ENCODE data around the gene ZNF32.
"Not testable (repeated sequence)": the region's sequence is repeated elsewhere in the genome, so short reads cannot be mapped to it uniquely, and the experiment has no call there.

The ZNF32 gene

GRCh38 chr10:43623351-43623750, 25.3 kb downstream of the ZNF32 start:
- peak in 1 of 2 donors; percentile 46 for DNase-seq

- no peak for DNase-seq
Measured at GRCh38 chr10:43622038-43622437, 26.6 kb downstream of the ZNF32 start.

GRCh38 chr10:43619368-43619767, 29.3 kb downstream of the ZNF32 start:
- no peak for DNase-seq

- no peak for DNase-seq
Measured at GRCh38 chr10:43616697-43617370, 31.8 kb downstream of the ZNF32 start.

DNA sequence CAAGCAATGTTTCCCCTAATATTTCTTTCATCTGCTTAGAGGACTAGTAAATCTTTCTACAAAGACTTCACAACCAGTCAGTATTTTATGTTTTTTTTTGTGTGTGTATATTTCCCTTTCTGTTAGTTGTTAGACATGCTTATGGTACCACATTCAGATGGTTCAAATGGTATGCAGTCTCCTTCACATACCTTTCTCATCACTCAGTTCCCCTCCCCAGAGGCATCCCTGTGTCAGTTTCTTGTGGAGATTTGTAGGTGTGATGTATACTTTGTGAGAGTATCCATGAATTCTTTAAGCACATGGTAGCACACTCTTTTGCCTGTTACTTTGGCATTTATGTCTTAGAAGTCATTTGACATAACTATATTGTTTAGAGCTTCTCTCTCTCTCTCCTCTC, 38.0 kb downstream of the ZNF32 start:
- DNase-seq: no peak

DNA sequence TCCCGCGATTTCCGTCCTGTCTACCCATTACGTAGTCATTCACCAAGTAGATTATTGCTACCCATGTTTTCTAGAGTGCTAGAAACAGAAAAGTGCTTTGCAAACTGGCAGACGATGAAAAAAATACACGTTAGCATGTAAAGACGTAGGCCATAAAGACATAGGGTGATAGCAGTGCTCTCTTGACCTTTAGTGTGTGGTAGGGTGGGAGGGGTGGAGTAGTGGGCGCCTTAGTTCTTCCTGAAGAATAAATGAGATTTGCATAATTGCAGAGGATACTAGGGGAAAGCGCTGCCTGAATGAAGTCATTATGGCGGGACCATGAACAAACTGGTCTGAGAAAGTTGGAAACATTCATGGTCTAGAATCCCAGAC, 41.5 kb downstream of the ZNF32 start:
- DNase-seq: no peak

DNA sequence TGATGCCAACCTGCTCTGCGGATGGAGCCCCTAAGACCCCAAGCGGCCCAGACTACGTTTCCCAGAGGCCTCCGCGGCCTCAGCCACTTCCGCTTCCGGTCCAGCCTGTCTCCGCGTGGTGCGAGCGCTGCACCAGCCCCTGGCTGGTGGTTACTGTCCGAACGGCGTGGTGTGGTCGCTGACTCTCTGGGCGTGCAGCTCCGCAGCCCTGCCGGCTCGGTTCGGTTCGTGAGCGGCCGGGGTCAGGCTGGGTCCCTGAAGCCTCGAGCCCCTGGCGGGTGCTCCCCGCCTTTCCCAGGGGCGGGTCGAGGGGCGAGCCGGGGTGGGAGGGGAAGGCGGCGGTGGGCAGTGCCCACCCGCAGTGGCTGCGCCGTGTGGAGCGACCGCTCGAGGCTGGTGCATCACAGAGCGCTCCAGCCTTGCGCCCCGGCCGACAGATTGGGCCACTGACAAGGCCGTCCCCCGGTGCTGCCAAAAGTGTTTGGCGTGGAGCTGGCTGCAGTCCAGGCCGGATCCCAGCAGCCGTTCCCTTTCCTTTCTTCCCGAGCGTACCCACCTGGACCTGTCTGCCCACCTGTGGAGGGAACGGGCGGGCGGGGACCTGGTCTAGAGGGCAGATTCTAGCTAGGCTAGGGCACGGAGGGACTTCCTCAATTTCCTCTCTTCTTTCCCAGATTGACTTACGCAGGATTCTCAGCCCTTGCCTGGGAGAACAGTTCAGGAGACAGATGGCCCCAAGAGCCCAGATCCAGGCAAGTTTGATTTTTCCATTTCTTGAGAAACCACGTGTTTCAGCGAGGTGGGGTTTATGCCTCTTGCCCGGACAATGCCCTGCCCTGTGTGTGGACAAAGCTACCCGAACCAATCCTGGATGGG, 42.1 kb downstream of the ZNF32 start, which contains the start of gene ZNF485:
Gene ZNF485 (plus strand): TSS at position 116 of the 876 bp plus-strand sequence. CDS start 613 bp downstream, at position 729.
- peak; percentile 63 to 70 for DNase-seq

DNA sequence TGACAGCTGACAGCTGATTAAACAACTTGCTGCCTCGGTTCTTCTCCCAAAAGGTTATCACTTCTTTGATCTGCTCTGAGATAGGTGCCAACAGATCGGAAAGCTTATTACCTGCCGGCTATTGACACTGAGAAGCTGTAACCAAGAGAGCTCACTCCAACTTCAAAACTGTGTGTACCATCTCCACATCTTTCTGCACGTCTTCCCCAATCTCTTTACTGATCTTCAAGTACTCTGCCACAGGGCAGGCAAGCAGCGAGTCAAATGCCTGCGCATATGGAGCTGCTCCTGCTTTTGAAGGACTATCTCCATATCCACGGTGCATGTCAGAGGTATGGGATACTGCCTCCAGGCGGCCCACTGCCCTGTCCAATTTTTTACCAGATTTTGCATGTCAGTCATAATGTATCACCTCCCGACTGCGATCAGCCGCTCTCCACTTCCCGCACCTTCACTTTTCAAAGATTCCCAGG, 42.8 kb downstream of the ZNF32 start:
- no peak for DNase-seq

- not testable (repeated sequence) for DNase-seq
Measured at GRCh38 chr10:43601576-43601975, 47.1 kb downstream of the ZNF32 start.

DNA sequence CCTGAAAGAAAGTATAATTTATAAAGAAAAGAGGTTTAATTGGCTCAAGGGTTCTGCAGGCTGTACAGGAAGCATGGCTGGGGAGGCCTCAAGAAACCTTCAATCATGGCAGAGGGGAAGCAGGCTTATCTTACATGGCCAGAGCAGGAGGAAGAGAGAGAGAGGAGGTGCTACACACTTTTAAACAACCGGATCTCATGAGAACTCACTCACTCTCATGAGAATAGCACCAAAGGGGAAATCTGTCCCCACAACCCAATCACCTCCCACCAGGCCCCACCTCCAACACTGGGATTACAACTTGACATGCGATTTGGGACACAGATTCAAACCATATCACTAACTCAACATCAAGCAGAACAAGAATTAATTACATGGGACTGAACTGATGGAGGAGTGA, 49.3 kb downstream of the ZNF32 start:
- no peak for DNase-seq

GRCh38 chr10:43598446-43598845, 50.2 kb downstream of the ZNF32 start:
- no peak for DNase-seq

GRCh38 chr10:43596546-43596945, 52.1 kb downstream of the ZNF32 start:
- DNase-seq: no peak

DNA sequence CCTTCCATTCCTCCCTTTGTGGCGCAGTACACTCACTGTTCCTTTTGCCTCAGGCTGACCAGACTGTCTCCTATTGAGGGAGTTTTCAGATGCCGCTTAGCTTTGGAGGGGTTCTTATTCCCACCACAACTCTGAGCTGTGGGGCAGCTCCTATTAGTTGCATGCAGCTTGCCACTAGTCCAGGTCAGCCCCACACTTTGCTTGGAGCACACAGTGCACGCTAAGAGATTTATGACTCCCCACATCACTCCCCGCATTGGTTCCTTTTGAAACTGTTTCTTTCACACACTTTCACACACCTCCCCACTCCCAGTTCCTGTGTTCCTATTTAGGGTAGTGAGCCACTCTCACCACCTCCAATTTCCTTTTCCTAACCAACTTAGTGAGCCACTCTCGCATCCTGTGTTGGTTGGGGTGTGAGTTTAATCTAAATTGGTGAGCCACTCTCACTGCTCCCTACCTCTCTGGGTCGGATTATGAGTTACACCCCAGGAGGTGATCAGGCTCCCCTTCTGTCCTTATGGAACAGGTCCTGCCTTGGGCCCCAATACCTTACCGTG, 52.9 kb downstream of the ZNF32 start:
- peak in 1 of 2 donors; percentile 30 for DNase-seq

- DNase-seq: peak; percentile 15 to 65
Measured at GRCh38 chr10:43594944-43595589, 53.6 kb downstream of the ZNF32 start.

All from CD4-positive, alpha-beta T cell treated with Interferon alpha-2 for 1 hour (primary cell).